HEK293 (cell line): ENCODE data around the gene NRP2.

Experiments used
- CTCF ChIA-PET: fragments of 350-600 bp; formaldehyde crosslinking; extraction: SDS; loops from one replicate; lab custom pipeline; 2021; ENCODE audit warnings: antibody characterized with exemption; lab: Yijun Ruan, JAX
- POLR2A ChIA-PET: fragments of 300-600 bp; formaldehyde crosslinking; extraction: SDS; loops from one replicate; lab custom pipeline; 2020; ENCODE audit warnings: antibody characterized with exemption, inconsistent platforms; lab: Yijun Ruan, JAX
- H3K27ac ChIP-seq: fragments of 200-500 bp; sonication (Bioruptor generic); 2 replicates; pipeline ENCODE4 v1.5.1; 2014; ENCODE audit warnings: low read depth, low read length, control low read depth, inconsistent platforms; ENCODE audit errors: extremely low read depth
- H3K36me3 ChIP-seq, 2 experiments: fragments of 200-500 bp in 1 of 2; sonication (Bioruptor generic) in 1 of 2; 1 replicate in 1 of 2; 2 replicates in 1 of 2; pipeline ENCODE4 v1.5.1; 2014 to 2017; ENCODE audit warnings: inconsistent platforms in 2 of 2, low read length in 2 of 2; ENCODE audit not compliant: control insufficient read depth in 2 of 2, insufficient read depth in 1 of 2
- H3K4me1 ChIP-seq: fragments of 200-500 bp; sonication (Bioruptor generic); 2 replicates; pipeline ENCODE4 v1.5.1; 2014; ENCODE audit warnings: mild to moderate bottlenecking, low read length, inconsistent platforms; ENCODE audit not compliant: control insufficient read depth, insufficient read depth
- H3K4me3 ChIP-seq: 2 replicates; pipeline ENCODE4 v1.5.1; 2011; ENCODE audit warnings: low read depth, mild to moderate bottlenecking, control low read depth, low read length, moderate library complexity
- H3K9me3 ChIP-seq: fragments of 200-500 bp; sonication (Bioruptor generic); 2 replicates; pipeline ENCODE4 v1.5.1; 2014; ENCODE audit warnings: low read depth, low read length, inconsistent platforms; ENCODE audit not compliant: control insufficient read depth, insufficient read depth
- ATF2 ChIP-seq: fragments of 450-650 bp; formaldehyde crosslinking; IDR thresholded peaks from 2 replicates; pipeline ENCODE4 v1.5.1; 2016; ENCODE audit warnings: missing biosample characterization, missing genetic modification characterization, low read depth
- GFI1B ChIP-seq: fragments of 450-650 bp; formaldehyde crosslinking; IDR thresholded peaks from 2 replicates; pipeline ENCODE4 v1.5.1; 2016; ENCODE audit warnings: missing biosample characterization, missing genetic modification characterization
- GLI2 ChIP-seq: fragments of 450-650 bp; formaldehyde crosslinking; IDR thresholded peaks from 2 replicates; pipeline ENCODE4; 2017; ENCODE audit warnings: missing biosample characterization, missing genetic modification characterization, low read depth, borderline replicate concordance
- GLIS2 ChIP-seq: fragments of 450-650 bp; formaldehyde crosslinking; IDR thresholded peaks from 2 replicates; pipeline ENCODE4 v1.5.1; 2016; ENCODE audit warnings: missing biosample characterization, missing genetic modification characterization
- HOXC10 ChIP-seq: sonication (generic); formaldehyde crosslinking; IDR thresholded peaks from 2 replicates; pipeline ENCODE4 v1.8.1; 2023; ENCODE audit warnings: mild to moderate bottlenecking, missing genetic modification reagents
- KLF1 ChIP-seq: fragments of 450-650 bp; formaldehyde crosslinking; IDR thresholded peaks from 2 replicates; pipeline ENCODE4 v1.5.1; 2016; ENCODE audit warnings: missing biosample characterization, missing genetic modification characterization
- KLF9 ChIP-seq: fragments of 450-650 bp; formaldehyde crosslinking; IDR thresholded peaks from 2 replicates; pipeline ENCODE4 v1.5.1; 2016; ENCODE audit warnings: missing biosample characterization, missing genetic modification characterization, low read depth
- PRDM1 ChIP-seq: fragments of 450-650 bp; formaldehyde crosslinking; IDR thresholded peaks from 2 replicates; pipeline ENCODE4; 2016; ENCODE audit warnings: missing biosample characterization, missing genetic modification characterization
- ZFP37 ChIP-seq: fragments of 450-650 bp; formaldehyde crosslinking; IDR thresholded peaks from 2 replicates; pipeline ENCODE4 v1.5.1; 2016; ENCODE audit warnings: missing biosample characterization, missing genetic modification characterization
- ZNF132 ChIP-seq: fragments of 450-650 bp; formaldehyde crosslinking; IDR thresholded peaks from 2 replicates; pipeline ENCODE4 v1.5.1; 2017; ENCODE audit warnings: missing biosample characterization, missing genetic modification characterization, borderline replicate concordance
- ZNF214 ChIP-seq: fragments of 450-650 bp; formaldehyde crosslinking; IDR thresholded peaks from 2 replicates; pipeline ENCODE4 v1.5.1; 2017; ENCODE audit warnings: missing biosample characterization, mild to moderate bottlenecking, missing genetic modification characterization, borderline replicate concordance
- ZNF394 ChIP-seq: fragments of 450-650 bp; formaldehyde crosslinking; IDR thresholded peaks from 2 replicates; pipeline ENCODE4 v1.5.1; 2016; ENCODE audit warnings: missing biosample characterization, missing genetic modification characterization, mild to moderate bottlenecking, moderate library complexity, borderline replicate concordance
- ZNF404 ChIP-seq: fragments of 450-650 bp; formaldehyde crosslinking; IDR thresholded peaks from 2 replicates; pipeline ENCODE4 v1.5.1; 2017; ENCODE audit warnings: missing biosample characterization, missing genetic modification characterization
- ZNF416 ChIP-seq: fragments of 450-650 bp; formaldehyde crosslinking; IDR thresholded peaks from 2 replicates; pipeline ENCODE4 v1.5.1; 2016; ENCODE audit warnings: missing biosample characterization, missing genetic modification characterization
- ZNF548 ChIP-seq: fragments of 450-650 bp; formaldehyde crosslinking; IDR thresholded peaks from 2 replicates; pipeline ENCODE4 v1.5.1; 2016; ENCODE audit warnings: missing biosample characterization, missing genetic modification characterization
- ZNF660 ChIP-seq: fragments of 450-650 bp; IDR thresholded peaks from 2 replicates; pipeline ENCODE4 v1.5.1; 2018; ENCODE audit warnings: missing biosample characterization, mild to moderate bottlenecking, missing genetic modification characterization
- ZNF670 ChIP-seq: fragments of 450-650 bp; formaldehyde crosslinking; IDR thresholded peaks from 2 replicates; pipeline ENCODE4 v1.5.1; 2016; ENCODE audit warnings: missing biosample characterization, missing genetic modification characterization, low read depth
- ZNF76 ChIP-seq: fragments of 450-650 bp; formaldehyde crosslinking; IDR thresholded peaks from 2 replicates; pipeline ENCODE4; 2016; ENCODE audit warnings: low read depth, missing biosample characterization, missing genetic modification characterization, borderline replicate concordance
- ZSCAN16 ChIP-seq: fragments of 450-650 bp; formaldehyde crosslinking; IDR thresholded peaks from 2 replicates; pipeline ENCODE4 v1.5.1; 2016; ENCODE audit warnings: missing biosample characterization, missing genetic modification characterization
- TF ChIP-seq, protein P1 (sequence below): fragments of 450-650 bp; formaldehyde crosslinking; IDR thresholded peaks from 2 replicates; pipeline ENCODE4 v1.5.1; 2016; ENCODE audit warnings: missing biosample characterization, missing genetic modification characterization
- TF ChIP-seq, protein P2 (sequence below): fragments of 450-650 bp; formaldehyde crosslinking; IDR thresholded peaks from 2 replicates; pipeline ENCODE4 v1.5.1; 2016; ENCODE audit warnings: missing biosample characterization, missing genetic modification characterization
- TF ChIP-seq, protein P3 (sequence below): fragments of 450-650 bp; formaldehyde crosslinking; IDR thresholded peaks from 2 replicates; pipeline ENCODE4 v1.5.1; 2016; ENCODE audit warnings: missing biosample characterization, missing genetic modification characterization
- TF ChIP-seq, protein P4 (sequence below): fragments of 450-650 bp; IDR thresholded peaks from 2 replicates; pipeline ENCODE4 v1.5.1; 2018; ENCODE audit warnings: missing biosample characterization, missing genetic modification characterization

NRP2 gene

GRCh38 chr2:205792908-205793307, 110.6 kb downstream of the NRP2 start:
- ChIA-PET CTCF (no interaction called here), POLR2A (no interaction called here)
- no peak overlapping the region for H3K27ac ChIP-seq
- H3K36me3 ChIP-seq, result peaks cover 0 to 7% of the 10 kb centered on the region in 2 experiments; a peak in 1 of 3 replicates
- no peaks in the 10 kb centered on the region for H3K4me1 ChIP-seq
- no peaks in the 10 kb centered on the region for H3K9me3 ChIP-seq
- H3K4me3 ChIP-seq, result no peak overlapping the region
- TF ChIP-seq ZNF394 (no peak), GFI1B (no peak), KLF9 (tag by site-specific recombination) (no peak), ZNF660 (tag by site-specific recombination) (no peak), ZSCAN16 (tag by site-specific recombination) (no peak), GLI2 (tag by site-specific recombination) (no peak), ZNF670 (tag by site-specific recombination) (no peak), GLIS2 (no peak), ZNF214 (tag by site-specific recombination) (no peak)
- TF ChIP-seq, protein P1, sequence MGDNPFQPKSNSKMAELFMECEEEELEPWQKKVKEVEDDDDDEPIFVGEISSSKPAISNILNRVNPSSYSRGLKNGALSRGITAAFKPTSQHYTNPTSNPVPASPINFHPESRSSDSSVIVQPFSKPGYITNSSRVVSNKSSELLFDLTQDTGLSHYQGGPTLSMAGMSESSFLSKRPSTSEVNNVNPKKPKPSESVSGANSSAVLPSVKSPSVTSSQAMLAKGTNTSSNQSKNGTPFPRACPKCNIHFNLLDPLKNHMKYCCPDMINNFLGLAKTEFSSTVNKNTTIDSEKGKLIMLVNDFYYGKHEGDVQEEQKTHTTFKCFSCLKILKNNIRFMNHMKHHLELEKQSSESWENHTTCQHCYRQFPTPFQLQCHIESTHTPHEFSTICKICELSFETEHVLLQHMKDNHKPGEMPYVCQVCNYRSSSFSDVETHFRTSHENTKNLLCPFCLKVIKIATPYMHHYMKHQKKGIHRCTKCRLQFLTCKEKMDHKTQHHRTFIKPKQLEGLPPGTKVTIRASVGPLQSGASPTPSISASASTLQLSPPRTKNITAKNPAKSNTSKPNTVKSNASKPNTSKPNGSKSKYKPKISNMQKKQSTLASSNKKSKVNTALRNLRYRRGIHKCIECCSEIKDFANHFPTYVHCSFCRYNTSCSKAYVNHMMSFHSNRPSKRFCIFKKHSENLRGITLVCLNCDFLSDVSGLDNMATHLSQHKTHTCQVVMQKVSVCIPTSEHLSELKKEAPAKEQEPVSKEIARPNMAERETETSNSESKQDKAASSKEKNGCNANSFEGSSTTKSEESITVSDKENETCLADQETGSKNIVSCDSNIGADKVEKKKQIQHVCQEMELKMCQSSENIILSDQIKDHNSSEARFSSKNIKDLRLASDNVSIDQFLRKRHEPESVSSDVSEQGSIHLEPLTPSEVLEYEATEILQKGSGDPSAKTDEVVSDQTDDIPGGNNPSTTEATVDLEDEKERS, result no peak

- peaks cover 0 to 7% of the 10 kb centered on the region in 2 experiments; a peak in 1 of 3 replicates for H3K36me3 ChIP-seq
- TF ChIP-seq ZNF548 (tag by site-specific recombination), result no peak
- no peak for TF ChIP-seq ATF2 (tag by site-specific recombination)
- no peak for TF ChIP-seq ZNF416
- no peak for TF ChIP-seq ZNF76
- no peak for TF ChIP-seq KLF1 (tag by site-specific recombination)
- TF ChIP-seq ZNF132 (tag by site-specific recombination), result no peak
- TF ChIP-seq HOXC10 (CRISPR knock-in tag), result no peak
- TF ChIP-seq, protein P2, sequence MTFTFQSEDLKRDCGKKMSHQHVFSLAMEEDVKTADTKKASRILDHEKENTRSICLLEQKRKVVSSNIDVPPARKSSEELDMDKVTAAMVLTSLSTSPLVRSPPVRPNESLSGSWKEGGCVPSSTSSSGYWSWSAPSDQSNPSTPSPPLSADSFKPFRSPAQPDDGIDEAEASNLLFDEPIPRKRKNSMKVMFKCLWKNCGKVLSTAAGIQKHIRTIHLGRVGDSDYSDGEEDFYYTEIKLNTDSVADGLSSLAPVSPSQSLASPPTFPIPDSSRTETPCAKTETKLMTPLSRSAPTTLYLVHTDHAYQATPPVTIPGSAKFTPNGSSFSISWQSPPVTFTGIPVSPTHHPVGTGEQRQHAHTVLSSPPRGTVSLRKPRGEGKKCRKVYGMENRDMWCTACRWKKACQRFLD (tag by site-specific recombination), result no peak
- no peak for TF ChIP-seq PRDM1 (tag by site-specific recombination)
- TF ChIP-seq ZNF404, result no peak
- TF ChIP-seq, protein P3, sequence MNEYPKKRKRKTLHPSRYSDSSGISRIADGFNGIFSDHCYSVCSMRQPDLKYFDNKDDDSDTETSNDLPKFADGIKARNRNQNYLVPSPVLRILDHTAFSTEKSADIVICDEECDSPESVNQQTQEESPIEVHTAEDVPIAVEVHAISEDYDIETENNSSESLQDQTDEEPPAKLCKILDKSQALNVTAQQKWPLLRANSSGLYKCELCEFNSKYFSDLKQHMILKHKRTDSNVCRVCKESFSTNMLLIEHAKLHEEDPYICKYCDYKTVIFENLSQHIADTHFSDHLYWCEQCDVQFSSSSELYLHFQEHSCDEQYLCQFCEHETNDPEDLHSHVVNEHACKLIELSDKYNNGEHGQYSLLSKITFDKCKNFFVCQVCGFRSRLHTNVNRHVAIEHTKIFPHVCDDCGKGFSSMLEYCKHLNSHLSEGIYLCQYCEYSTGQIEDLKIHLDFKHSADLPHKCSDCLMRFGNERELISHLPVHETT (tag by site-specific recombination), result no peak
- no peak for TF ChIP-seq ZFP37
- TF ChIP-seq, protein P4, sequence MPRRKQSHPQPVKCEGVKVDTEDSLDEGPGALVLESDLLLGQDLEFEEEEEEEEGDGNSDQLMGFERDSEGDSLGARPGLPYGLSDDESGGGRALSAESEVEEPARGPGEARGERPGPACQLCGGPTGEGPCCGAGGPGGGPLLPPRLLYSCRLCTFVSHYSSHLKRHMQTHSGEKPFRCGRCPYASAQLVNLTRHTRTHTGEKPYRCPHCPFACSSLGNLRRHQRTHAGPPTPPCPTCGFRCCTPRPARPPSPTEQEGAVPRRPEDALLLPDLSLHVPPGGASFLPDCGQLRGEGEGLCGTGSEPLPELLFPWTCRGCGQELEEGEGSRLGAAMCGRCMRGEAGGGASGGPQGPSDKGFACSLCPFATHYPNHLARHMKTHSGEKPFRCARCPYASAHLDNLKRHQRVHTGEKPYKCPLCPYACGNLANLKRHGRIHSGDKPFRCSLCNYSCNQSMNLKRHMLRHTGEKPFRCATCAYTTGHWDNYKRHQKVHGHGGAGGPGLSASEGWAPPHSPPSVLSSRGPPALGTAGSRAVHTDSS, result no peak
- TF ChIP-seq, all 188 proteins: peak for 0
- CTCF ChIA-PET, result interaction anchor here (0.9 kb wide), 1 partner anchor 18 kb away, joined by 4 read pairs; no protein-coding TSS in a partner anchor
- no peak overlapping the region for H3K4me3 ChIP-seq
- no peaks in the 10 kb centered on the region for H3K9me3 ChIP-seq
- POLR2A ChIA-PET, result no interaction called here
- no peak overlapping the region for H3K27ac ChIP-seq
- no peaks in the 10 kb centered on the region for H3K4me1 ChIP-seq
These were observed 114.6 kb downstream of the NRP2 start for GRCh38 chr2:205796805-205797313.
